IPS DF 19.7 (cell line): Measurements from ENCODE around the gene DSTN.

Experiments used
- DNase-seq: peaks from one replicate; pipeline ENCODE4 v3.0.0-alpha.2; 2013; ENCODE audit warnings: low read depth, low spot score

Gene DSTN

GRCh38 chr20:17636523-17637412, 66.9 kb downstream of the DSTN start:
- no peak for DNase-seq

- no peak for DNase-seq
These were observed 67.5 kb downstream of the DSTN start for GRCh38 chr20:17637413-17637780.

- no peak for DNase-seq
These were observed 68.2 kb downstream of the DSTN start for GRCh38 chr20:17637985-17638640.

- DNase-seq: no peak
These were observed 69.0 kb downstream of the DSTN start for GRCh38 chr20:17638835-17639407.

GRCh38 chr20:17640146-17640874, 70.4 kb downstream of the DSTN start:
- DNase-seq: no peak

- no peak for DNase-seq
These were observed 71.1 kb downstream of the DSTN start for GRCh38 chr20:17640875-17641378.

- no peak for DNase-seq
These were observed 71.7 kb downstream of the DSTN start for GRCh38 chr20:17641520-17641964.

GRCh38 chr20:17641993-17642392, 72.1 kb downstream of the DSTN start:
- DNase-seq: no peak

- no peak for DNase-seq
These were observed 72.8 kb downstream of the DSTN start for GRCh38 chr20:17642404-17643269.

- no peak for DNase-seq
These were observed 73.8 kb downstream of the DSTN start for GRCh38 chr20:17643531-17644188.

GRCh38 chr20:17644451-17644850, 74.6 kb downstream of the DSTN start:
- DNase-seq: no peak

- DNase-seq: no peak
These were observed 75.1 kb downstream of the DSTN start for GRCh38 chr20:17645010-17645409.

GRCh38 chr20:17645546-17646208, 75.8 kb downstream of the DSTN start:
- DNase-seq: no peak

- no peak for DNase-seq
These were observed 76.5 kb downstream of the DSTN start for GRCh38 chr20:17646209-17646960.

- no peak for DNase-seq
These were observed 77.1 kb downstream of the DSTN start for GRCh38 chr20:17646961-17647301.

- DNase-seq: no peak
These were observed 77.8 kb downstream of the DSTN start for GRCh38 chr20:17647391-17648314.

- no peak for DNase-seq
These were observed 78.4 kb downstream of the DSTN start for GRCh38 chr20:17648315-17648646.
